GM20431 (cell line): ENCODE results near the gene FAM114A2.
"Not testable (repeated sequence)": the region's sequence is repeated elsewhere in the genome, so short reads cannot be mapped to it uniquely, and the experiment has no call there.

Experiments
- in situ Hi-C: fragments of 300-500 bp; cut with MseI, MboI; formaldehyde crosslinking; loops from one replicate; pipeline ENCODE4 v1.15.0; 2020; ENCODE audit warnings: low sequenced_read_pairs; ENCODE audit not compliant: unreplicated experiment

FAM114A2 gene

GRCh38 chr5:154055201-154055600 is 16.5 kb upstream of the FAM114A2 start:
- in situ Hi-C loops = no loop called here

GRCh38 chr5:154053468-154053867 is 14.8 kb upstream of the FAM114A2 start:
- in situ Hi-C loops = no loop called here

GRCh38 chr5:154049636-154050035 is 10.9 kb upstream of the FAM114A2 start:
- in situ Hi-C loops = no loop called here

DNA sequence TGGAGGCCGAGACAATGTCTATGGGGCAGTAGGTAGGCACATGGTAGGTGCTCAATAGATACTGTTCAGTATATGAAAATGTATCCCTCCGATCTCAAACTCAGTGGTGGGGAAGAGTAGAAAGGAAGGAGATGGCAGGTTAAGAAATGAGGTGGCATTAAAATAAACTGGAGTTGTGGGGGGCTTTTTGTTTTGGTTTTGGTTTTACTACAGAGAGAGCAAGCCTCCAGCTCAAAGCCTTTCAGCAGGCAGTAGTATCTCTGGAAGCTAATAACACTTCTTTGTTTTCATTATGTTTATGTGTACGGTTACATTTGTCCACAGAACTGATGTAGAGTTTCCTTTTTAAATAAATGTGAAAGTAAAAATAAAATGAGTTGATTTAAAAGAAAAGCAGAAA is 8.6 kb upstream of the FAM114A2 start:
- in situ Hi-C loops = no loop called here

- in situ Hi-C loops = no loop called here
These were observed 7.8 kb upstream of the FAM114A2 start for GRCh38 chr5:154046486-154046885.

- in situ Hi-C loops = no loop called here
These were observed 5.9 kb upstream of the FAM114A2 start for GRCh38 chr5:154044581-154044980.

GRCh38 chr5:154044099-154044498 is 5.4 kb upstream of the FAM114A2 start:
- in situ Hi-C loops = no loop called here

DNA sequence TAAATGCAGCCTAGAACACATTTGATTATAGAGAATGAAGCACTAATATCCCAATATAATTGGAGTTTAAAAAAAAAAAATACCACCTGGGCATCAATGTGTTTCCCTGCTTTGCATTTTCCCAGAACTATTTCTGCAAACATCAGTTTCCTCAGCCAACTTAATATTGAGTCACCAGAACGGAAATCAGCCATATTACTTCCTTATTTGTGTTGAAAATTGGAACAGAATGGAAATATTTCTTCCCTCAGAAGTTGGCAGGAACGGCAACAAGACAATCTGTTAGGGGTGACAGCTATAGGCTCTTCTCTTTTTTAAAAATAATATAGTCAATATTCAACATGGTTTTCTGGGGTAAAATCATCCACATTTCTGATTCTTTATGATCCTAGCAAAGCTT is 4.1 kb upstream of the FAM114A2 start:
- in situ Hi-C loops = no loop called here

GRCh38 chr5:154039458-154039829 is 734 bp upstream of the FAM114A2 start:
- in situ Hi-C loops = no loop called here

DNA sequence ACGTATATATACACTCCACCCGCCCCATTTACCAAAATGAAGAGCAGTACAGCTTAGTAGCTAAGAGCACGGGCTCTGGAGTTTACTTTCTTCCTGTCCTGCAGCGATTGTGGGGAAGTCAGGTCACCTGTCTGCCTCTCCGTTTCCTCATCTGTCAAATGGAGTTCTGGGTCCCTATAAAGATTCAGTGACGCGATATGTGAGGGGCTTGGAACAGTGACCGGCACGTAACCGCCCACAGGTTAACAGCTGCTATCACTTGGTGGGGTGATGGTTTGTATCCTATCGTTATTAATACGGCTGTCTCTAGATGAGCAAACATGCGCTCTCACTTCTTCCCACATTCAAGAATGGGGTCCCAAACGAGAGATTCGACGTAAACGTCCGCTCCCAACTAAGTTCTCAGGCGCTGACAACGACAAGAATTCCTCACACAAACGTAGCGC is 426 bp downstream of the FAM114A2 start:
- in situ Hi-C loops = no loop called here

DNA sequence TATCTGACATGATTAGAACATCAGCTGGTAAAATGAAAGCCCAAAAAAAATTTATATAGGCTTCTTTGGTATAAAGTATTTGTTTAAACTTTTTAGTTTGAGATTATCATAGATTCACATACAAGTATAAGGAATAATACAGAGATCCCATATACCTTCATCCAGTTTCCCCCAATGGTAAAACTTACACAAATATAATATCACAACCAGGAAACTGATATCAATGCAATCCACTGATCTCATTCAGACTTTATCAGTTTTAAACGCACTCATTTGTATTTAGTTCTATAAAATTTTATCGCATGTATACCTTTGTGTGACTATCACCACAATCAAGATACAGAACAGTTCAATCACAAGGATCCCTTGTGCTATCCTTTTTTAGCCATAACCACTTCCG is 3.8 kb downstream of the FAM114A2 start:
- in situ Hi-C loops = no loop called here

- in situ Hi-C loops = no loop called here
These were observed 6.7 kb downstream of the FAM114A2 start for GRCh38 chr5:154031937-154032489.

DNA sequence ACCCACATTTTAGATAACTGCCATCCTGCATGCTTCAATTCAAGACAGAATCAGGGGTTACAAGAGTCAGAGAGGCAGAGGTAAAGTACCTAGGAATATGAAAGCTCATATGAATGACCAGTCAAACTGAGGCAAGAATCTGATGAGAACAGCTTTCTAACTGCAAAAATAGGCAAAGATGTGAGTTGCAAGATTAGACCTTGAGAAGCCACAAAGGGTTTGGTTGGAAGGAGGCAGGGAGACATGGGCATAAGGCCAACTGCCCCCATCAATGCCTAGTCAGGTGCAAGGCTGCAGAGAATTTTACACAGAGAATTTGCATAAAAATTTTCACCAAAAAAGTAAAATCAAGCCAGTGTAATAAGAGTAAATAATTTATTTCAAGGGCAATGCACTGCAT is 12.8 kb downstream of the FAM114A2 start:
- in situ Hi-C loops = no loop called here

DNA sequence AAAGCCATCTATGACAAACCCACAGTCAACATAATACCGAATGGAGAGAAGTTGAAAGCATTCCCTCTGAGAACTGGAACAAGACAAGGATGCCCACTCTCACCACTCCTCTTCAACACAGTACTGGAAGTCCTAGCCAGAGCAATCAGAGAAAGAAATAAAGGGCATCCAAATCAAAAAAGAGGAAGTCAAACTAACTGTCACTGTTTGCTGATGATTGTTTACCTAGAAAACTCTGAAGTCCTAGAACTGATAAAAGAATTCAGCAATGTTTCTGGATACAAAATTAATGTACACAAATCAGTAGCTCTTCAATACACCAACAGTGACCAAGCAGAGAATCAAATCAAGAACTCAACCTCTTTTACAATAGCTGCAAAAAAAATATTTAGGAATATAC is 19.8 kb downstream of the FAM114A2 start:
- in situ Hi-C loops = not testable (repeated sequence)

- in situ Hi-C loops = no loop called here
These were observed 23.5 kb downstream of the FAM114A2 start for GRCh38 chr5:154015071-154015693.

GRCh38 chr5:154010660-154011059 is 28.1 kb downstream of the FAM114A2 start:
- in situ Hi-C loops = no loop called here

DNA sequence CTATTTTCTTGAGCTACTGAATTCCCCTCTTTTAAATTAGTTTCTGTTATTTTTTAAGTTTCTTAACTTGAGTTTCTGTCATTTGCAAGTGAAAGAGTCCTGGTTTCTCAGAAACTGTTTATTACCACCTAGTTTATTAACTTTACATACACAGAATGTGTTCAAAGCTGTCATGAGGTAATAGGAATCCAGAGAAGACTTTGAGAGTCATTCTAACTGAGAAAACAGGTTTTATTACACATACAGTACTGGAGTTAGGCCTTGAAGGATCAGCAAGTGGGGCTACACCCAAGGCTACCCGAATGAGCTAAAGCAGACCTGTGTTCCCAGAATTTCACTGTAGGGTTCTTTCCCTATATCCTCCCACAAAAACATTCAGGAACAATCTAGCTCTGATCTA is 33.1 kb downstream of the FAM114A2 start:
- in situ Hi-C loops = no loop called here

DNA sequence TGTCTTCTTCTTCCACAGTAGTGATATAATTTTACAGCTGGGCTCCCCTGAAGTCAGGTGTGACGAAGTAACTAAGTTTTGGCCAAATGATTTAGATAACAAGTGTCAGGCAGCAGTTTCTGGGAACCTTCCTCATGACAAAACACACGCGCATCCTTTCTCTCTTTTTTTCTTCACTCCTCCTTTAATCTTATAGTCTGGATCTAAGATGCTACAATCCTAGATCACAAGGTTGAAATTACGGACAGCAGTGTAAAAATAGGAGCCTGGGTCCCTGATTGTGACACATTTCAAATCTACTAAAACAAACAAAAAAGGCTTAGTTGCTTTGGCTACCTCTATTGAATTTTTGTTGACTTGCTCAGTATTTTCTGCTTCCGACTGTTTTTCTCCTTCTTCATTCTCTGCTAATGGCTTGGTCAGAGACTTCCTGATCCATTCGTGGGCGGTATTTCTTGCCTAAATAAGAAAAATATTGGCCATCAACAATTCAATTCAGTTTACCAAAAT is 36.1 kb downstream of the FAM114A2 start:
- in situ Hi-C loops = no loop called here

DNA sequence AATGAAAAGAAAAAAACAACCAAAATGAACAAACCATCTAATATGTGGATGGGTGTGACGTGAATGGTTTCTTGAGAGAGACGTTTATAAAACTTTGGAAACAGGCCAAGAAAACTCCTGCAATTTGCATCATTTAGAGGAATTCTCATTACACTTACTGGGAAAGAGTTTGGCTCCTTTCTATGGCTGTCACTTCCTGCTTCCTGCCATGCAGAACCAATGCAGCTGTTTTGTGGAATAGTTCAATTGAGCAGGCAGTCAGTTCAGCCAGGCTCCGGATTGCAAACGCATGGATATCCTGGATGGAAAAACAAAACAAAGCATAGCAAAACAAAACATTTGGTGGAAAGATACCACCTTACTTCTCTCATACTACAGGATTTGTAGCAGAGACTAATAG is 36.6 kb downstream of the FAM114A2 start:
- in situ Hi-C loops = no loop called here

DNA sequence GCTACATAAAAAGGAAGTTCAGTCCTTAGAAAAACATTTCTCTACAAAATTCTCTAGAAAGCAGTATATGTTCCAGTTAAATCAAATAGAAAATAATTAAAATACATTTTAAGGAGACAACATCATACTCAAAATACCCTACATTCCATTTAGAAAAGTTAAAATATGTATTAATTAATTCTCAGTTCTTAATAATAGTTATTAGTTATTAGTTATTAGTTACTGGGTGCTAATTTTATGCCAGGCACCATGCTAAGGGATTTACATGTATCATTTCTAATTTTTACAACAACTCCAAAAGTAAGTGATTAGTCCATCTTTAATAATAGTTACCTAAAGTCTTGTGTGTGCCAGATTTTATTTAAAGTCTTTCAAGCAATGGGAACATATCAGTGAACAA is 38.0 kb downstream of the FAM114A2 start:
- in situ Hi-C loops = no loop called here

DNA sequence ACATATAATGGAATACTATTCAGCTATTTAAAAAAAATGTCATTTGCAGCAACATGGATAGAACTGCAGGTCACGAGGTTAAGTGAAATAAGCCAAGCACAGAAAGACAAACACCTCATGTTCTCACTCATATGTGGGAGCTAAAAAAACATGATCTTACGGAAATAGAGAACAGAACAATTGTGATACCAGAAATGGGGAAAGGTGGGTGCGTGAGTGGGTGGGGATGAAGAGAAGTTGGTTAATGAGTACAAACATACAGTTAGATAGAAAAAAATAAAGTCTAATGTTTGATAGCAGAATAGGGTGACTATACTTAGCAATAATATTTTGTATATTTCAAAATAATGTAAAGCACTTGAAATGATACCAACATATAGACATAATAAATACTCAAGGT is 38.7 kb downstream of the FAM114A2 start:
- in situ Hi-C loops = no loop called here

DNA sequence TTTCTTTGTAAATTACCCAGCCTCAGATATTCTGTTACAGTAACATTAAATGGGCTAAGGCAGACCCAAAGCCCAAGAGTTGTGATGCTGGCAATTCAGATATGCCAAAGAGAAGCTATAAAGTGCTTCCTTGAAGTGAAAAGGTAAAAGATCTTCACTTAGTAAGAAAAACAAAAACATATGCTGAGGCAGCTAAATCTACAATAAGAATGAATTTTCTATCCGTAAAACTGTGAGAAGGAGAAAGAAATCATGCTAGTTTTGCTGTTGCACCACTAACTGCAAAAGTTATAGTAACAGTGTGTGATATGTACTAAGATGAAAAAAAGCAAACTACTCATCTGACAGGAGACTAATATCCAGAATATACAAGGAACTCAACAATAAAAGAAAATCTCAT is 39.9 kb downstream of the FAM114A2 start:
- in situ Hi-C loops = no loop called here
